ENCODE data around the gene SELL.

GRCh38 chr1:169650551-169650950 is 60.9 kb downstream of the SELL start:
- TF ChIP-seq CTCF (IDR thresholded peaks at IDR 0.05) (no peak), EZH2 (IDR thresholded peaks at IDR 0.05) (no peak), EZH2phosphoT487 (IDR thresholded peaks at IDR 0.05) (no peak)
